GM19025 (cell line): ENCODE measurements around the gene SLC16A8.

Source experiments
- ATAC-seq: cut with Tn5 transposase; IDR thresholded peaks from one replicate; pipeline ENCODE4 v1.9.1; 2021; ENCODE audit warnings: mild to moderate bottlenecking, low read depth, moderate library complexity; ENCODE audit not compliant: unreplicated experiment

Gene SLC16A8

GRCh38 chr22:38032681-38033521 lies 51.1 kb downstream of the SLC16A8 start:
- no peak for ATAC-seq

GRCh38 chr22:38031491-38031890 lies 52.5 kb downstream of the SLC16A8 start:
- no peak for ATAC-seq

- ATAC-seq = no peak
Observed at GRCh38 chr22:38030311-38031133, 53.5 kb downstream of the SLC16A8 start.

- ATAC-seq = no peak
Observed at GRCh38 chr22:38029901-38030300, 54.1 kb downstream of the SLC16A8 start.

GRCh38 chr22:38029370-38029769 lies 54.6 kb downstream of the SLC16A8 start:
- no peak for ATAC-seq

DNA sequence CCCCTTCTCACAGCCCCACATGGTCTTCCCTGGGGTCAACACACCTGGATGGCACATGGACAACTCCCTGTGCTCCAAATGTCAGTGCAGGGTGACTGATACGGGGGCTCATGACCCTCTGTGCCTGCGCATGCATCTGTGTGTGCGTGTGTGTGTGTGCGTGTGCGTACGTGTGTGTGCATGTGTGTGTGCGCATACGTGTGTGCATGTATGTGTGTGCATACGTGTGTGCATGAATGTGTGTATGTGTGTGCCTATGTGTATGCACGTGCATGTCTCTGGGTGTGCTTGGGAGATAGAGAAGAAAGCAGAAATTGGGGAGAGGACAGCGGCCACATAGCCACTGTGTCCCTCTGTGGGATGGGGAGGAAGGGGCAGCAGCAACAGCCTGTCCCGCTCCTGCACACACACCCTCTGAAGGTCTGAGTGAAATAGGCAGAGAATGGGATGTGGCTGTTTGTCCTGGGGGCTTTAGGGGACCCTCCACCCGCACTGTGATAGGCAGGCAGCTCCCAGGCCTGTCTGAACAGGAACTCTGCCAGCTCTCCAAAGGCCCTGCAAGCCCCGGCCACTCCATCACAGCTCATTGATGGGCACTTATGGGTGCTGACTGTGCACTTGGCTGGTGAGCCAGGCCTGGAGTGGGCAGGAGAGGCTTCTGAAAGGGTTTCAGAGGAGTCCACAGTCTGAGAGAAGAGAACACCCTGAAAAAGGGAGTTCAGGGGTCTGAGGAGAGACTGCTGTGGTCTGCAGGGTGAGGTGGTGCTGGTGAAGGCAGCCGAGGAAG lies 55.4 kb downstream of the SLC16A8 start:
- no peak for ATAC-seq
